GM18511 (cell line): ENCODE results near the gene ATP6V1C2.

Experiments used
- ATAC-seq: cut with Tn5 transposase; IDR thresholded peaks from one replicate; pipeline ENCODE4 v1.9.1; 2021; ENCODE audit warnings: mild to moderate bottlenecking, moderate library complexity; ENCODE audit not compliant: unreplicated experiment

ATP6V1C2 gene, protein sequence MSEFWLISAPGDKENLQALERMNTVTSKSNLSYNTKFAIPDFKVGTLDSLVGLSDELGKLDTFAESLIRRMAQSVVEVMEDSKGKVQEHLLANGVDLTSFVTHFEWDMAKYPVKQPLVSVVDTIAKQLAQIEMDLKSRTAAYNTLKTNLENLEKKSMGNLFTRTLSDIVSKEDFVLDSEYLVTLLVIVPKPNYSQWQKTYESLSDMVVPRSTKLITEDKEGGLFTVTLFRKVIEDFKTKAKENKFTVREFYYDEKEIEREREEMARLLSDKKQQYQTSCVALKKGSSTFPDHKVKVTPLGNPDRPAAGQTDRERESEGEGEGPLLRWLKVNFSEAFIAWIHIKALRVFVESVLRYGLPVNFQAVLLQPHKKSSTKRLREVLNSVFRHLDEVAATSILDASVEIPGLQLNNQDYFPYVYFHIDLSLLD

DNA sequence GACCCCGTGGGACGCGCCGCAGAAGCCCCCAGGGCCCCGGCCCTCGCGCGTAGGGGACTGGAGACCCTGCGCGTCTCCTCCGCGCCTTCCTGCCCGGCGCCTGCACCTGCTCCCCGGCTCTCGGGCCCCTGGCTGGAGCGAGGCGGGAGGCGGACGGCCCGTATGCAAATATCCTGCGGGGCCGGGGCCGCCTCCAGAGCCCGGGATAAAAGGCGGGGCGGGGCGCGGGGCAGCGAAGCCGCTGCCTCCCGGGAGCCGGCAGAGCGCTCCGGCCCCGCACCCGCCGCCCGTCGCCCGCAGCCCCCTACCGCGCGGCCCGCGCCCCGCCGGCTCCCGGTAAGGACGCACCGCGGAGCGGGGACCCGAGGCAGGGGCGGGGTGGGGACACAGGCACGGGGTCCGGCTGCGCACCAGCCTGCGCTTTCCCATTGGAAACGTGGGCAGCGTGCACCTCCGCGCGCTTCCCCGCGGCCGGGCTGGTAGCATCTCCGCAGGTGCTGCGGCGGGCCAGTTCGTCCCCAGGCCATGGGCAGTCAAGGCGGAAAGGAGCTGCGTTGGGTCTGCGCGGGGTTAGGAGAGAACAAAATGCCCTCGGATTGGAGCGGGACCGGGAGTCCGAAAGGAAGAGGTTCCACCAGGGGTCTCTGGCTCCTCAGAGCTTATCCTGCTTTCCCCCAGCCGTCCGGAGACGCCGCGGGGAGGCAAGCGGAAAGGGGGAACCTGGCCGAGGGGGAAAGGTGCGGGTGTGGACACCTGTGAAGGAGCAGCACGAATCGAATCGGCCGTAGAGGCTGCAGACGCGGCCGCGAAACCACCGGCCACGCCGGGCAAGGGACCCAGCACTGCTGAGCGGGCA, at the start of gene ATP6V1C2:
Gene ATP6V1C2 (plus strand): TSS at position 235 of the 856 bp plus-strand sequence. CDS start 1,220 bp downstream, outside the sequence.
- ATAC-seq, result peak; percentile 77

- no peak for ATAC-seq
Observed at GRCh38 chr2:10675131-10675530, 46.3 kb upstream of the ATP6V1C2 start.

DNA sequence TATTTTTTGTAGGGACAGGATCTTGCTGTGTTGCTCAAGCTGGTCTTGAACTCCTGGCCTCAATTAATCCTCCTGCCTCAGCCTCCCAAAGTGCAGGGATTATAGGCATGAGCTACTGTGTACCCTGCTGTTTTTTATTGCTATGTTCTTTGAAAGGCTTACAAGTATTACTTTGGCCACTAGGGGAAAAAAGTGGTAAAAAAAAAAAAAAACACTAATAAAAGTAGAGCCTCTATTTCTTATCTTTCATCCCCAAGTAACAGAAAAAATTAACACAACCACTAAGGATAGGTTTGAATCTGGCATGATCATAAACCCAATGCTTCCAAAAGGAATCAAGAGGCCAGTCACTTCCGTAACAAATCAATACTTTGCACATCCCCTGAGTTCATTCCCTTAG, 43.2 kb upstream of the ATP6V1C2 start:
- ATAC-seq, result no peak

GRCh38 chr2:10680214-10680613, 41.2 kb upstream of the ATP6V1C2 start:
- ATAC-seq, result no peak

DNA sequence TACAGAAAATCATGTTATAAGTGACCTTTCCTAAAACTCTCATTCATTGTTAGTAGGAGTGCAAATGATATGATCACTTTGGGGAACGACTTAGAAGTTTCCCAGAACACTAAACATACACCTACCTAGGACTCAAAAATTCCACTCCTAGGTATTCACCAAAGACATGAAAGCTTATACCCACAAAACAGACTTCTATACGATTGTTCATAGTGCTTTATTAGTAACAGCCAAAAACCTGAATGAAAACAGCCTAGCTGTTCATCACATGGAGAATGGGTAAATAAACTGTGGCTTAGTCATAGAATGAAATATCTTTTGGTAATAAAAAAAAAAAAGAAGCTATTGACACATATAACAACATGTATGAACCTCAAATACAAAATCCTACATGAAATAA, 40.5 kb upstream of the ATP6V1C2 start:
- ATAC-seq, result no peak

DNA sequence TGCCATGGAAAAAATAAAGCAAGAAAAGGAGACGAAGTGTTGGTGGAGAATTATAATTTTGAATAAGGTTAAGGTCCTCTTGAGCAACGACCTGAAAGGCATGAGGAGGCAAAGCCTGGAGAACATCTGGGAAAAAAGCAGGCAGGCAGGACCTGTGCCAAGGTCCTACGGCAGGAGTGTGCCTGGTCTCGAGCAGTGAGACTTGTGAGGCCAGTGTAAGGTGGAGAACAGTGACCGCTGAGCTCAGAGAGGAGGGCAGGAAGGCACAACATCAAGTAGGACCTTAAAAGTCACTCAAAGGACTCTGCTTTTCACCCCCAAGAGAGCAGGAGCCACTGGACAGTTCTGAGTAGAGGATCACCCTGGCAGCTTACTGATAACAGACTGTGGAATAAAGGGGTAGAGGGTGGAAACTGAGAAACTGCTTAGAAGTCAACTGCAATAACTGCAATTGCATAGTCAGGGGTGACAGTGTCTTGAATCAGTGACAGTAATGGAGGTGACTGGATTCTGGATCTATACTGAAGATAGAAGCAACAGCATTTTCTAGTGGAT, 35.2 kb upstream of the ATP6V1C2 start:
- no peak for ATAC-seq

GRCh38 chr2:10688921-10689807, 32.3 kb upstream of the ATP6V1C2 start:
- ATAC-seq, result peak; percentile 42

GRCh38 chr2:10691521-10691920, 29.9 kb upstream of the ATP6V1C2 start:
- no peak for ATAC-seq

DNA sequence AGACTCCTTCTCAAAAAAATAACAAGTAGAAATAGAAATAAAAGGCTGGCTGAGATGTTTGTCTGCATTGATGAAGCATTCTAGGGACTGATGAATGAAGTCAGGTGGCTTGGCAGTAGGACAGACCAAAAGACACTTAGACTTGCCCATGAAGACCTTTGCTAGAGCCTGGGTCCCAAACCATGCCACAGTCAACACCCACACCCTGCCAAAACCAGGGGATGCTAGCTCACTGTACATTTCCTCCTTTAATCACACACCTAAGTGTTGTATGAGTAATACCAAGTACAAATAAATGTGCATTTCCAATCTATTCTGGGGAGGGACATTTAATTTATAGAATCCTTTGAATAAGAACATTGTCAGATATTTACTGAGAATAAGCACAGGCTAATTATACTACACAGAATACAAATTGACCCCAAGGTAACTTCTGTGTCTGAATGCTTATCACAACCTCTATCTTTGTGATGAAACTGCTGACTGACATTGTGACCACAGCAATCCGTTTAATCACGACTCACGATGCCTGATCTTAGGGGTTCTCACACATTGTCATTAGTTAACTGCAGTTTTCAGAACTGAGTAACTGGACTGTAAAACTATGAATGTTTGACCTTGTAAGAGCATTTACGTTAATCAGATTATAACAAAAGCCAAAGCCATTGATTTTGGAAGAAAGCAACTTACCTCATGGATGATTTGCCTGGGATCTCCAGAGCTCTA, 21.2 kb upstream of the ATP6V1C2 start:
- ATAC-seq, result no peak

DNA sequence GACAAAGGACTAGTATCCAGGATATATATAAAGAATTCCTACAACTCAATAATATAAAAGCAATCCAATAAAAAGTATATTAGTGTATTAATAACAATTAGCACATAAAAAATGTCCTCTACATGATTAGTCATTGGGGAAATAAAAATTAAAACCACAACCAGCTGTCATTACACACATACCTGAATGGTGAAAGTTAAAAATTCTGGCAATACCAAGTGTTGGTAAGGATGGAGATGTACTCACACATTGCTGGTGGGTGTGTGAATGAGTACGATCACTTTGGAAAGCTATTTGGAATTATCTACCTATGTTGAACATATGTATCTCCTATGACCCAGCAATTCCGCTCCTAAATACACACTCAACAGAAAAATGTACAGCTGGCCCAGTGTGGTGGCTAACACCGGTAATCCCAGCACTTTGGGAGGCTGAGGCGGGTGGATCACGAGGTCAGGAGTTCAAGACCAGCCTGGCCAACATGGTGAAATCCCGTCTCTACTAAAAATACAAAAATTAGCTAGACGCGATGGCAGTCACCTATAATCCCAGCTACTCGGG, 17.3 kb upstream of the ATP6V1C2 start:
- no peak for ATAC-seq

DNA sequence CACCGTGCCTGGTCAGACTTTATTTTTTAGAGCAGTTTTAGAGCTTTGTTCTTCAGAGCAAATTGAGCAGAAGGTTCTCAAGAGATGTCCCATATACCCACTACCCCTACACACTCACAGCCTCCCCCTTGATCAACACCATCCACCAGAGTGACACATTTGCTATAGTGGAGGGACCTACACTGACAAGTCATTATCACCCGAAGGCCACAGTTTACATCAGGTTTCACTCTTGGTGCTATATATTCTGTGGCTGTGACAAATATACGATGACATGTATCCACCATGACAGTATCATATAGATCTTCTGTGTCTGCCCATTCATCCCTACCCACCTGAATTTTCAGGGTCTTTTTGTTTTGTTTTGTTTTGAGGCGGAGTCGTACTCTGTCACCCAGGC, 15.4 kb upstream of the ATP6V1C2 start:
- no peak for ATAC-seq

GRCh38 chr2:10707831-10708230, 13.6 kb upstream of the ATP6V1C2 start:
- no peak for ATAC-seq

- ATAC-seq, result no peak
Observed at GRCh38 chr2:10709290-10709939, 12.0 kb upstream of the ATP6V1C2 start.

- ATAC-seq, result no peak
Observed at GRCh38 chr2:10712185-10712809, 9.1 kb upstream of the ATP6V1C2 start.

GRCh38 chr2:10716581-10716980, 4.8 kb upstream of the ATP6V1C2 start:
- ATAC-seq, result no peak

GRCh38 chr2:10717628-10718027, 3.8 kb upstream of the ATP6V1C2 start:
- no peak for ATAC-seq

DNA sequence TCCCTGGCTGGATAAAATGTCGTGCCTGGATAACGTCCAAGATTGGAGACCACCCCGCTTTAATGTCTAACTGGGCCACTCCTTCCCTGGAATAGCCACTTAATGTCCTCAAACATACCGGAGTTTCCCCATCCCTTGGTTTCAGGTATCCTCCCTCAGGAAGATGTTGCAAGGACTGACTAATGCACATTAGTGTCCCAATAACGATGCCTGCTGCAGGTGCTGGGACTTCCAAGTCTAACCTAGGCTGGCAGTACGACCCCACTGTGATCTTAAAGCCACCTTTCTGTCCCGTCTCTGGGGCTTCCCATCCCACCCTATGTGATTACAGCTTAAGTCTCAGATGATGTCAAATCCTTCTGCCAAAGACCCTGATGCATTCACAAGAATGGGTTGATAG, 1.1 kb upstream of the ATP6V1C2 start:
- ATAC-seq, result no peak

DNA sequence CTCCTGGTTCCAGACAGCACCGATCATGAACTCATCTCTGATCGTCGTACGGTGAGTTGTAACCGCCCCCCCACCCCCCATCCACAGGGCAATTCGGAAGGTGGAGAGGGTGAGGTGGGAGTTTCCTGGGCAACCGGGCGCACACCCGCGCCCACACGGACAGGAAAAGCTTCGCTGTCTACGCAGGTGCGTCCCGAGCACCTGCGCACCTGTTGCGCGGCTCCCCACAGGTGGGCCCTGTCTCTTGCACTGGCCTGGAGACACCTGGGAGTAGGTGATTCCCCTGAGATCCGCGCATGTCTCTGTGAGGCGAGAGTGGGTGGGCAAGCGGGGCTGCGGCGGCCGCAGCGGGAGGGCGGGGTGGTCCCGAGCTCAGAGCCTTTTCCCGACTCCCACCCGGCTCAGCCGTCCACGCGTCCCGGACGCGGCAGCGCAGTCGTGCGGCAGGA, 459 bp upstream of the ATP6V1C2 start:
- peak; percentile 23 for ATAC-seq
